Measurements from ENCODE around the gene KLF13.

KLF13 gene

DNA sequence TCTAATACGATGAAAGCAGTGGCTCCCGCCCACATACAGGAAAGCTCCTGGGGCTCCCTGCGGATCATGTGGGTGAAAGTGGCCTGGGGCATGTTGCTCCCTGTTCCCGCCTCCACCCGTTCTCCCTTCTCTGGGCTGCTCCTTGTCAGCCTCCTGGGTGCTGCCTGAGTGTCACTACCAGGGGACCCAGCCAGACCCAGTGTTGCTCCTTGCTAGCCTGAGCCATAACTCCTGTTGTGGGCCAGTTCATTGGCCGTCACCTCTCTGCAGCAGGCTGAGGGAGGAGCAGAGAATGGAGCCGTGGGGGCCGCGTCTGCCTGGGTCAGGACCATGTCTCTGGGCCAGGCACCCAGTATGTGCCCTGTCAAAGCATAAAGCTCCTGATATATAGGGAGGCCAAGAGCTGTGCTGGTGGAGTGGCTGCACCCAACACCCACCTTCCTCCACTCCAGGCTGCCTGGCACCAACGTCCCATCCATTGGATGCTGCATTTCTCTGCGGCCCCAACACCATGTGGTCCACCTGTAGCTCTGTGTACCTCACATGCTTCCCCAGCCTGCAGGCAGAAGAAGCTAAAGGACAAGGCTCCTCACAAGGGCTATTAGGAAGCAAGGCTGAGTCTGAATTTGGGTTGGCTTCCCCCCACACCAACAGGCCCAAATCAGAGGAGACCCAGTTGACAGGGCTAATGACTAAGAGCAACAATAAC, 40.5 kb downstream of the KLF13 start:
- no peak overlapping the region for H3K4me3 ChIP-seq (ENCODE audit: low read length)
- no peak for DNase-seq (ENCODE audit: low read depth)
- TF ChIP-seq CTCF (conservative IDR thresholded peaks at IDR 0.05; ENCODE audit: low read depth, low read length) = no peak

- H3K4me3 ChIP-seq (ENCODE audit: low read length) = no peak overlapping the region
- no peak for DNase-seq (ENCODE audit: low read depth)
- TF ChIP-seq CTCF (conservative IDR thresholded peaks at IDR 0.05; ENCODE audit: low read depth, low read length) = no peak
Measured at GRCh38 chr15:31367730-31368344, 41.2 kb downstream of the KLF13 start.

DNA sequence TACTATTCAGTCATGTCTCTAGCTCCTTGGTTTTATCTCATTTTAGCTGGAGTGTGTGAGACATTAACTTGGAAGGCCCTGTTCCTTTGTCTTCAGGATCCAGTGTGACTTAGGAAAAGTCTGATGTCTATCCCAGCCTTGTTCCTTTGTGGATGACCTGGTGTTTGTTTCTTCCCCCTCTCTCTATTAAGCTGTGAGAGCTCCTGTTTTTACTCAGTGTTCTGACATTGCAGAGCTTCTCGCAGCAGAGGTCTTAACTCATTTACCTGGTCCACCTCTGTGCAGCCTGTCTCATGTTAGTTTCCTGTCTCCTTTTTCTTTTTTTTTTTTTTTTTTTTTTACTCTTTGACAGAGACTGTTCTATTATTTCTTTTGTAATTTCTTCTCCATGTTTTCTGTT, 43.1 kb downstream of the KLF13 start:
- no peak for DNase-seq (ENCODE audit: low read depth)
- H3K4me3 ChIP-seq (ENCODE audit: low read length) = no peak overlapping the region
- TF ChIP-seq CTCF (conservative IDR thresholded peaks at IDR 0.05; ENCODE audit: low read depth, low read length) = no peak

- DNase-seq (ENCODE audit: low read depth) = no peak
- no peak for TF ChIP-seq CTCF (conservative IDR thresholded peaks at IDR 0.05; ENCODE audit: low read depth, low read length)
- H3K4me3 ChIP-seq (ENCODE audit: low read length) = no peak overlapping the region
Measured at GRCh38 chr15:31371520-31372240, 45.0 kb downstream of the KLF13 start.

- H3K4me3 ChIP-seq (ENCODE audit: low read length) = no peak overlapping the region
Measured at GRCh38 chr15:31372635-31373091, 46.0 kb downstream of the KLF13 start.

DNA sequence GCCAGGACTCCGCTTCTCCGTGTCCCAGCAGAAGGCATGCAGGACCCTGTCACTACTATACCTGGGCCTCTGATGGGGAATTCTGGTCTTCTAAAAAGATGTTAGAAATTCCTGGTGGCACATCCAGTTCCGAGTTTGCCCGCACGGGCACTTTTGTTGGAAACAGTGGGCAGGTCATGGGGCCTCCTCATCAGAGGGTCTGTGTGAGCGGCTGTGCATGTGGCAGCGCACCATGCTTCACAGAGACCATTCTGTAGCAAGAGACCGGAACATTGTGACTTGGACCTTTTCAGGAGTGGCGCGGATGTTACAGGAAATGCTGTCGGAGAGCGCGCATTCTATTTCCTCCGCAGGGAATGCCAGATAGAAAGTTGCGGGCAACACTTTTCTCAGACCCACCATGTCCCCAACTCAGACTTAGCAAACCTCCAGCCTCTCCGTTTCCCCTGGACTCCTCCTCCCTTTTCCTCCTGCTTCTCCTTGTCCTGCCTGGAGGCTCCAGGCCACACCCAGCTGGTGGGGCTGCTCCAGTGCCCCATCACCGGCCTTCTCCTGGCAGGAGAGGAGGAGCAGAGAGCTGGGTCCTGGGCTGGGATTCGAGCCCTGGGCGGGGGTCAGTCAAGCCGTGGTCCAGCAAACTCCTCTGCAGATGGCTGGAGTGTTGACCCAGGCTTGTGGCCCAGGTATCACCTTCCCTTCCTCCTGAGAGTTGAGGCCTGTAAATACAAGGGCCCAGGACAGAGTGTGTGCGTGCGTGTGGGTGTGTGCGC, 46.6 kb downstream of the KLF13 start:
- no peak for TF ChIP-seq CTCF (conservative IDR thresholded peaks at IDR 0.05; ENCODE audit: low read depth, low read length)
- no peak overlapping the region for H3K4me3 ChIP-seq (ENCODE audit: low read length)
- no peak for DNase-seq (ENCODE audit: low read depth)

More at GRCh38 chr15:31372635-31373091, 46.0 kb downstream of the KLF13 start:
- no peak for DNase-seq (ENCODE audit: low read depth)
- no peak for TF ChIP-seq CTCF (conservative IDR thresholded peaks at IDR 0.05; ENCODE audit: low read depth, low read length)
